HG03060 (cell line): ENCODE results near the gene EPB41L5.
"Not testable (repeated sequence)": the region's sequence is repeated elsewhere in the genome, so short reads cannot be mapped to it uniquely, and the experiment has no call there.

Source experiments
- ATAC-seq: cut with Tn5 transposase; IDR thresholded peaks from one replicate; pipeline ENCODE4 v1.9.1; 2021; ENCODE audit warnings: low read depth, moderate number of reproducible peaks; ENCODE audit not compliant: unreplicated experiment

The EPB41L5 gene

DNA sequence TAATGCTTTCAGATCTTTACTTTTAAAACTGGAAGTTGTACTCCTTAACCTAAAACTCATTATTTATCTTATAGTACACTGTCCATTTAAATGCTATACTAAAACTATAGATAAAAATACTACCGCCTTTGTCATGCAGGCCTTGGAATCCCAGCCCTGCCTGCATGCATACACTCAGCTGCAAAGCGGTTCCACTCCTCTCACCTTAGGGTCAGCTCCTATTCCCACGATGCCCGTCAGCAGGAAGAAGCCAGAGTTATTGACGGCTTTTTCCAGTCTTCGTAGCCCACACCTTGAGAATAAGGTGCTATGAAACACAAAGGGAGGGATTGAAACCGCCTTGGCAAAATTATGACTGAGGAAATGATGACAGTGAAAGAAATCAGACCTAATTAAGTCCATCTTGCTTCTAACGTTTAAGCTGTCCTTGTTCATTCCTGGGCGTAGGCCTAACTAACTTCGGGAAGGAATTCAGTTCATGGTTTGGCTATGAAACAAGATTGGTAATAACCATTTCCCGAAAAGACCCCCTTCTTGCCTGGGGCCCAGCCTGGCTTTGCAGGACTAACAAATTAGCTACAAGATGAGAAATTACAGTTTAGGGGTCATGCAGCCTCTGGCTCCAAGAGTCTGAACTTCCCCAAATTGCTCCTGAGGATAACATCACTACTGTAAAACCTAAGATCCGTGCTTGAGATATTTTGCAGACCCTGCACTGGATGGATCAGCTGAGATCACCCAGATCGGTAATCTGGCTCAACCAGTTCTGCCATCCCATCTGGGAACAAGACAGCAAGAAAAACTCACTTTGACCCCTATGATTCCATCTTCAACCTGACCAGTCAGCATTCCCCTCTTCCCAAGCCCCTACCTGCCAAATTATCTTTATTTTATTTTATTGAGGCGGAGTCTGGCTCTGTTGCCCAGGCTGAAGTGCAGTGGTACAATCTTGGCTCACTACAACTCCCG, 17.1 kb downstream of the EPB41L5 start:
- no peak for ATAC-seq

DNA sequence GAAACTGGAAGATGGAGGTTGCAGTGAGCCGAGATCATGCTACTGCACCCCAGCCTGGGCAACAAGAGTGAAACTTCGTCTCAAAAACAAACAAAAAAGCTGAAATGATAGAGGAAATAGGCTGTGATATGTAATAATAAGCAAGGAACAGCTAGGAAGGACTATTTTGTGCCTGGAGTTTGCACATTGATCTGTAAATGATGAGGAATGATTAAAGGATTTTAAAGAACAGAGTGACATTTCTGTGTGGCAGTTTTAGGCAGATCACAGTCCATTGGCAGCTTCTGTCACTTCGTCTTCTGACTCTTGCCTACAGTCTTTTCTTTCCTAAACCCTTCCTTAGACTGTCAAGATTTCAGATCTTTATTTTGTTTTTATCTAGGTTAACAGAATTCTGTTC, 19.4 kb downstream of the EPB41L5 start:
- no peak for ATAC-seq

DNA sequence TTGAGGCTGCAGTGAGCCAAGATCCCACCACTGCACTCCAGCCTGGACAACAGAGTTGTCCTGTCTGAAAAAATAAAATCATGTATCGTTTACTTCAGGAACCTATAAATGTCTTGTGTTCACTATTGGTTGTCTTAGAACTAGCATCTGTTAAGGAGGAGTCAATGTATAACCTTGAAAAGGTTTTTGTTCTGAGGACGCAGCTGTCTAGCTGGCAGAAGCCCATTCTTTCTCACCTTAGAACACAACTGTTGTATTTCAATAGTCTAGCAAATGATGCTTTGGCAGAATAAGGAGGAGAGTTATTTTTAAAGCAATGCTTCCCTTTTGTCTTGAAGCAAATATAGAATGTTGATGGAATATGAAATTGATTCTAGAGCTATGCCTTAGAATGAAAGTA, 21.1 kb downstream of the EPB41L5 start:
- no peak for ATAC-seq

DNA sequence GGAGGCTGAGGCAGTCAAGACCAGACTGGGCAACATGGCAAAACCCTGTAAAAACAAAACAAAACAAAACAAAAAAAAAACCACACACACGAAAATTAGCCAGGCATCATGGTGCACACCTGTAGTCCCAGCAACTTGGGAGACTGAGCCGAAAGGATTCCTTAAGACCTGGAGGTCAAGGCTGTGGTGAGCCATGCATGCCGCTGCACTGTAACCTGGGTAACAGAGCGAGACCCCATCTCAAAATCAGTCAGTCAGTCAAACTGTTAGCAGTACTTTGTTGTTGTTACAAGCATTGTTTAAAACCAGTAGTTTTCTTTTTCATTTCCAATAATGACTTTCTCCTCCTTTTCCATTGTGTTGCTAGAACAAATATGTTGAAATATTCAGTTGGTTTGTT, 21.7 kb downstream of the EPB41L5 start:
- ATAC-seq: no peak

- ATAC-seq: no peak
Measured at GRCh38 chr2:120036145-120036544, 23.3 kb downstream of the EPB41L5 start.

- no peak for ATAC-seq
Measured at GRCh38 chr2:120037995-120038541, 25.2 kb downstream of the EPB41L5 start.

- no peak for ATAC-seq
Measured at GRCh38 chr2:120042359-120042758, 29.5 kb downstream of the EPB41L5 start.

- ATAC-seq: no peak
Measured at GRCh38 chr2:120044336-120044735, 31.5 kb downstream of the EPB41L5 start.

- not testable (repeated sequence) for ATAC-seq
Measured at GRCh38 chr2:120045775-120046174, 32.9 kb downstream of the EPB41L5 start.

DNA sequence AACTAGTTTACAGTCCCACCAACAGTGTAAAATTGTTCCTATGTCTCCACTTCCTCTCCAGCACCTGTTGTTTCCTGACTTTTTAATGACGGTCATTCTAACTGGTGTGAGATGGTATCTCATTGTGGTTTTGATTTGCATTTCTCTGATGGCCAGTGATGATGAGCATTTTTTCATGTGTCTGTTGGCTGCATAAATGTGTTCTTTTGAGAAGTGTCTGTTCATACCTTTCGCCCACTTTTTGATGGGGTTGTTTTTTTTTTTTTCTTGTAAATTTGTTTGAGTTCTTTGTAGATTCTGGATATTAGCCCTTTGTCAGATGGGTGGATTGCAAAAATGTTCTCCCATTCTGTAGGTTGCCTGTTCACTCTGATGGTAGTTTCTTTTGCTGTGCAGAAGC, 33.4 kb downstream of the EPB41L5 start:
- not testable (repeated sequence) for ATAC-seq

GRCh38 chr2:120052597-120052996, 39.7 kb downstream of the EPB41L5 start:
- ATAC-seq: no peak

- no peak for ATAC-seq
Measured at GRCh38 chr2:120053891-120054290, 41.0 kb downstream of the EPB41L5 start.

GRCh38 chr2:120059483-120059882, 46.6 kb downstream of the EPB41L5 start:
- no peak for ATAC-seq

- ATAC-seq: no peak
Measured at GRCh38 chr2:120060088-120060623, 47.3 kb downstream of the EPB41L5 start.

DNA sequence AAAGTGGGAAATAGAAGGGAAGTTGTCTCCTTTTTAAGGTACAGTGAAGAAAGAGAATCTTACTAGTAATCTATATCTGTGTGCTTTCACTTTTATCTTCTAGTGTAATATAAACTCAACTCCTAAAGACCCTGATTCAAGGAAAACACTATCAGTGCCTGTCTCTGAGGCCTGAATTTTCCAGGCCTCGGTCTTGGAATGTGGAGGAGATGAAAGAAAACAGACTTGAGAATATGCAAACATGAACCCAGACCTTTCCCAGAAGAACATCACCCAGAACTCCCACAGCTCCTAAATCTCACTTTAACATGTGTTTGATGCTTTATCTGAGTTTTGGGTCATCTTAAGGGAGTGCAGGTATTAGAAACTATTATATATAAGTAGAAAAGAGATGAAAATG, 51.8 kb downstream of the EPB41L5 start:
- ATAC-seq: no peak

GRCh38 chr2:120066800-120067547, 54.1 kb downstream of the EPB41L5 start:
- ATAC-seq: no peak

DNA sequence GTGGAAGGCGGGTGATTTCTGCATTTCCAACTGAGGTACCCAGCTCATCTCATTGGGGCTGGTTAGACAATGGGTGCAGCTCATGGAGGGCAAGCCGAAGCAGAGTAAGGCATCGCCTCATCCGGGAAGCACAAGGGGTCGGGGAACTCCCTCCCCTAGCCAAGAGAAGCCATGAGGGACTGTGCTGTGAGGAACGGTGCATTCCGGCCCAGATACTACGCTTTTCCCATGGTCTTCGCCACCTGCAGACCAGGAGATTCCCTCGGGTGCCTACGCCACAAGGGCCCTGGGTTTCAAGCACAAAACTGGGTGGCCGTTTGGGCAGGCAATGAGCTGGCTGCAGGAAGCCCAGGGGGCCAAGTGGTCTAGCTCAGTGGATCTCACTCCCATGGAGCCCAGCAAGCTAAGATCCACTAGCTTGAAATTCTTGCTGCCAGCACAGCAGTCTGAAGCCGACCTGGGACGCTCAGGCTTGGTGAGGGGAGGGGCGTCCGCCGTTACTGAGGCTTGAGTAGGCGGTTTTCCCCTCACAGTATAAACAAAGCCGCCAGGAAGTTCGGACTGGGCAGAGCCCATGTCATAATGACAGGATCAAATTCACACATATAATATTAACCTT, 55.3 kb downstream of the EPB41L5 start:
- ATAC-seq: not testable (repeated sequence)

GRCh38 chr2:120075545-120075944, 62.7 kb downstream of the EPB41L5 start:
- no peak for ATAC-seq

DNA sequence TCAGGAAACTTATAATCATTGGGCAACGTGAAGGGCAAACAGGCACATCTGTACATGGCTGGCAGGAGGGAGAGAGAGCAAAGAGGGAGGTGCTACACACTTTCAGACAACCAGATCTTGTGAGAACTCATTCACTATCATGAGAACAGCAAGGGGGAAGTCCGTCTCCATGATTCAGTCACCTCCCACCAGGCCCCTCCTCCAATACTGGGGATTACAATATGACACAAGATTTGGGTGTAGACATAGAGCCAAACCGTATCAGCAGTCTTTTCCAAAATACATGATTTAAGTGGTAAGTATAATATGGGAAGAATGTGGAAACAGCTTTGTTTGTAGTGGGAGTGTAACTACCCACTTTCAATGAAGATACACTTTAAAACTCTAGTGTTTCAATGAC, 65.0 kb downstream of the EPB41L5 start:
- ATAC-seq: no peak

DNA sequence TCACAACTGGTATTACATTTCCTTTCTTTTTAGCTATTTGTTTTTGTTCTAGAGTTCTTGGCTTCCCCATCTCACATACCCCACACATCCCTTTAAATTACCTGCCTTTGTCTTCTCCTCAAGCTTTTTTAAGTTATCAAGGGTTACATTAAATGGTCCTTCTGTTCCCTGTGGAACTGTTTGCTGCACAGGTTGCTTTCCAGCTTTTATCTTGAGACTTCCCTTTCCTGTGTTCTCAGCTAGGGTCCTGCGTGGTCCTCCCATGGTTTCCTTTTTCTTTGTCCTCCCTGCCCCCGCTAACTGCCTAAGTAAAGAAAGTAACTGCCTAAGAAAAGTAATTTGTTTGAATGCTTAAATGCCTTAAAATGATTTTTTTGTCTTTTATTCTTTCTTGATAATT, 66.8 kb downstream of the EPB41L5 start:
- no peak for ATAC-seq

- no peak for ATAC-seq
Measured at GRCh38 chr2:120091436-120091835, 78.6 kb downstream of the EPB41L5 start.
